ENCODE data around the gene MAPK11.

The MAPK11 gene

DNA sequence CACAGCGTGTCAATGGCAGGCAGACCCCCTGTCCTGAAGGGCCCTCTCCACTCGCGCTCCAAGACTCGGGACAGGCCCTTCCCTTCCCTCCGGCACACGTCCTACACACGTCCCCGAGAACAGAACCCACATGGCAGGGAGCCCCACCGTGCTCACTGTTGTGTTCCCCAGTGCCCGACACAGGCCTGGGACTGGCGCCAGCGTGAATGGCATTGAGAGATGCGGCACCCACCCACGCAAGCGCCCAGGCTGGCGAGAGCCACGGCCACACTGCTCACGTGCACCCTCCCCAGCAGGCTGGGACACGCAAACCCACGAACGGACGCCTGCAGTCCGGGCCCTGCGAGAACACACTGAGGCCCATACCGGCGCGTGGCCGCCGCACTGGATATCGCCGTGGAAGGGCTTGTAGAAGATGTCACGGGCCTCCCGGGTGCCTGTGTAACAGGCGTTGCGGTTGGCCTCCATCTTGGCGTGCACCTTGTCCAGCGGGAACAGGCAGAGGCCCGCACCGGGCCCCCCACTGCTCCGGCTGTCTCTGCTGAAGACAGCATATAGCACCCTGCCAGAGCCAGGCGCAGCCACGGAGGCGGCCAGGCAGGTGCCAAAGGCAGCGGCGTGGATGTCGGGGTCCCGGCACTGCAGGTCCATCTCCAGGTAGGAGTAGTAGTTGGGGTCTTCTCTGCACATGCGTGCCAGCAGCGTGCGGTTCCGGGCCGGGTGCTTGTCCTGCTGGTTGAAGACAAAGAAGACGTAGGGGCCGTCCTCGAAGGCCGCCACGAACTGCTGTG lies 19.2 kb upstream of the MAPK11 start:
- in situ Hi-C loops (cut with MboI; ENCODE audit: low sequenced_read_pairs, unreplicated experiment) = no loop called here
- TF ChIP-seq, protein P1, sequence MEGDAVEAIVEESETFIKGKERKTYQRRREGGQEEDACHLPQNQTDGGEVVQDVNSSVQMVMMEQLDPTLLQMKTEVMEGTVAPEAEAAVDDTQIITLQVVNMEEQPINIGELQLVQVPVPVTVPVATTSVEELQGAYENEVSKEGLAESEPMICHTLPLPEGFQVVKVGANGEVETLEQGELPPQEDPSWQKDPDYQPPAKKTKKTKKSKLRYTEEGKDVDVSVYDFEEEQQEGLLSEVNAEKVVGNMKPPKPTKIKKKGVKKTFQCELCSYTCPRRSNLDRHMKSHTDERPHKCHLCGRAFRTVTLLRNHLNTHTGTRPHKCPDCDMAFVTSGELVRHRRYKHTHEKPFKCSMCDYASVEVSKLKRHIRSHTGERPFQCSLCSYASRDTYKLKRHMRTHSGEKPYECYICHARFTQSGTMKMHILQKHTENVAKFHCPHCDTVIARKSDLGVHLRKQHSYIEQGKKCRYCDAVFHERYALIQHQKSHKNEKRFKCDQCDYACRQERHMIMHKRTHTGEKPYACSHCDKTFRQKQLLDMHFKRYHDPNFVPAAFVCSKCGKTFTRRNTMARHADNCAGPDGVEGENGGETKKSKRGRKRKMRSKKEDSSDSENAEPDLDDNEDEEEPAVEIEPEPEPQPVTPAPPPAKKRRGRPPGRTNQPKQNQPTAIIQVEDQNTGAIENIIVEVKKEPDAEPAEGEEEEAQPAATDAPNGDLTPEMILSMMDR (IDR thresholded peaks at IDR 0.05; ENCODE audit: borderline replicate concordance, control extremely low read depth, extremely low read depth, insufficient read depth, missing control alignments) = no peak
- no peak for DNase-seq (ENCODE audit: low spot score)

GRCh38 chr22:50287731-50288130 lies 17.6 kb upstream of the MAPK11 start:
- TF ChIP-seq, protein P1 (IDR thresholded peaks at IDR 0.05; ENCODE audit: borderline replicate concordance, control extremely low read depth, extremely low read depth, insufficient read depth, missing control alignments) = no peak
- in situ Hi-C loops (cut with MboI; ENCODE audit: low sequenced_read_pairs, unreplicated experiment) = no loop called here
- no peak for DNase-seq (ENCODE audit: low spot score)

DNA sequence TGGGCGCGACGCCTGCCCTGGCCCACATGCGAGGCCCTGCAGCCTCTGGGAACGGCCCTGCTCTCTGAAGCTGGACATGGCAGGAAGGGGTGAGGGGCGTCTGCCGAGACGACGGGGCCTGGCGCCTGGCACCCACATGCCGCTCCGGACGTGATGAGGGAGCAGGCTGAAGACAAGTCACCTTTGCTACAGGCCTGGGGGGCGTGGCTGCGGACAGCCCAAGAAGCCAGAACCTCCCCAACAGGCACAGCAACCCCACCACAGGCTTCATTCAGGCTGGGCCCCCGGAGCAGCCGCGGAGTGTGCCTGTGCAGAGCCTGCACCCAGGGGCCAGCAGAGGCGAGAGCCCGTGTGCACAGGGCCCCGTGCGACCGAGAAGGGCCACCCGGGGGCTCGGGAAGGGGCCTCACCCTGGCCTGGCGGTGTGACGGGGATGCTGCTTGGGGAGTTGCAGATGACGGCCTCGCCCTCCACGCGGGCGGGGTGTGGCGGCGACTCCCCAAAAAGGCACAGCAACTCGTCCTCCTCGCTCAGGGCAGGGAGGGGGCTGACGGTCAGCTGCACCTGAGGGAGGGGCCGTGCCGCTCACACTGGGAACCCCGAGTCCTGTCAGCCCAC lies 16.6 kb upstream of the MAPK11 start:
- in situ Hi-C loops (cut with MboI; ENCODE audit: low sequenced_read_pairs, unreplicated experiment) = no loop called here
- no peak for DNase-seq (ENCODE audit: low spot score)
- TF ChIP-seq, protein P1 (IDR thresholded peaks at IDR 0.05; ENCODE audit: borderline replicate concordance, control extremely low read depth, extremely low read depth, insufficient read depth, missing control alignments) = no peak

DNA sequence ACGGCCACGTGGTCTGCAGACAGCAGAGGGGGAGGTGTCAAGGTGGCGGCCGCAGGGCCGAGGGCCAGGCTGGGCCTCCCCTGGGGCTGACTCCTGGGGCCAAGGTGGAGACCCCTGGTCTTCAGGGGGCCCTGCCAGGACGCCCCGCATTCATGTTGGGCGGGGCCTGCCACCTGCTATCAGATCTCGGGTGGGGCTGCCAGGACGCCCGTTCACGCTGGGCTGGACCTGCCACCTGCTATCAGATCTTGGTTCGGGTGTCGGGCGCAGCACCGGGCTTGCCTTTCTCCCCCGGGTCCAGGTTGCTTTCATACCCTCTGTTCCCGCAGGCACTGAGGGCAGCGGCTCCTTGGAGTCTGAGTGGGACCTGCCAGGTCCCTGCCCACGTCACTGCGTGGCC lies 16.1 kb upstream of the MAPK11 start:
- DNase-seq (ENCODE audit: low spot score) = no peak
- in situ Hi-C loops (cut with MboI; ENCODE audit: low sequenced_read_pairs, unreplicated experiment) = no loop called here
- TF ChIP-seq, protein P1 (IDR thresholded peaks at IDR 0.05; ENCODE audit: borderline replicate concordance, control extremely low read depth, extremely low read depth, insufficient read depth, missing control alignments) = no peak

GRCh38 chr22:50285568-50286229 lies 15.5 kb upstream of the MAPK11 start:
- no peak for DNase-seq (ENCODE audit: low spot score)
- in situ Hi-C loops (cut with MboI; ENCODE audit: low sequenced_read_pairs, unreplicated experiment) = no loop called here
- TF ChIP-seq, protein P1 (IDR thresholded peaks at IDR 0.05; ENCODE audit: borderline replicate concordance, control extremely low read depth, extremely low read depth, insufficient read depth, missing control alignments) = no peak

DNA sequence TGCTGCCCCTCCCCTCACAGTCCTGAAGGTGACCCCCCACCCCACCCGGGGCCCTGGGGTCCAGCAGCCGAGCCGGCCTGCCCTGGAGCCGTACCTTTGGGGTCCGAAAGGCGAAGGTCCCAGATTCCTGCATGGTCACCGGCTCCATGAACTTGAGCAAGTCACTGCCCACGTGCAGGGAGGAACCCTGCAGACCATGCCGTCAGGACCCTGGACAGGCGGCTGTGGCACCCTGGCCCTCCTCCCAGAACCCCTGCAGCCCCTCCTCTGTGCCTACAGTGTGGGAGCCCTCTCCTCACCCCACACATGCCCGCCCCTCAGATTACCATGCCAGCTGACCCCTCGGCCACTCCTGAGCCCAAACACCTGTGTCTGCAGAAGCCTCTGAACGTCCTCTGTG lies 14.3 kb upstream of the MAPK11 start:
- in situ Hi-C loops (cut with MboI; ENCODE audit: low sequenced_read_pairs, unreplicated experiment) = no loop called here
- TF ChIP-seq, protein P1 (IDR thresholded peaks at IDR 0.05; ENCODE audit: borderline replicate concordance, control extremely low read depth, extremely low read depth, insufficient read depth, missing control alignments) = no peak
- no peak for DNase-seq (ENCODE audit: low spot score)
